T-helper 2 cell treated with Interferon-gamma antibody and Interleukin-4, amounts not matched to agents 100 ng/mL and 5 ng/mL, for 36 hours (primary cell): ENCODE data around the gene SRD5A2. TPM values are rescaled to one million over a fixed set of nuclear protein-coding genes. Genes with fewer than 3 reads are reported as not detected.

Experiments used
- intact Hi-C: fragments of 100-400 bp; cut with micrococcal nuclease; formaldehyde crosslinking; loops from one replicate; pipeline ENCODE4 v1.15.1; 2023
- total RNA-seq: library from RNA; stranded (reverse); gene quantifications from 2 replicates; pipeline ENCODE4 v1.2.3, GENCODE V29; 2022

Gene SRD5A2
- total RNA-seq, 1 donor from 2014 or later: 0.05 TPM

DNA sequence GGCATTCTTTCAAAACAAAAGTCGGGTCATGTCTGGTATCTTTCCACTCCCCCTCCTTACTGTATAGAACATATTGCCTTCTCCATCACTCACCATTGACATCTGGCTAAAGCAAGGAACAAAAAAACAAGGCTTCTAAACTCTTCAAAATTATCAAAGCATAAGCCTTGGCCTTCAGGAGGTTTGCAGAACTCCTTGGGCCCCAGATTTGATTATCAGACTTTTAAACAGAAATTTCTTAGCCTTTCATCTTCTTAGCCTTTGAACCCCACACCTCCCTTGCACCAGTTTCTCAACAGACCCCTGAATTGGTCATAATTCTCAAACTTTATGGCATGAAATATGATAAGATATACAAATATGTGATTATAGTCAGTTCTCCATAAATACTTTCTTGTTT, 106.4 kb downstream of the SRD5A2 start:
- intact Hi-C loops: no loop called here

Other genes with a start within 250 kb of the SRD5A2 start
- gene XDH, start 166.2 kb downstream of the SRD5A2 start, total RNA-seq: 0.30 and 0.50 TPM in 2 replicates